Activated CD8-positive, alpha-beta memory T cell treated with anti-CD3 and anti-CD28 coated beads, Interleukin-2, amount 50 U/mL, for 24 hours (primary cell): ENCODE measurements around the gene TERT.
"Not testable (repeated sequence)": the region's sequence is repeated elsewhere in the genome, so short reads cannot be mapped to it uniquely, and the experiment has no call there.

ENCODE experiments used
- DNase-seq: peaks from one replicate; pipeline ENCODE4 v3.0.0-alpha.2; 2020; ENCODE audit errors: extremely low read depth

The TERT gene

DNA sequence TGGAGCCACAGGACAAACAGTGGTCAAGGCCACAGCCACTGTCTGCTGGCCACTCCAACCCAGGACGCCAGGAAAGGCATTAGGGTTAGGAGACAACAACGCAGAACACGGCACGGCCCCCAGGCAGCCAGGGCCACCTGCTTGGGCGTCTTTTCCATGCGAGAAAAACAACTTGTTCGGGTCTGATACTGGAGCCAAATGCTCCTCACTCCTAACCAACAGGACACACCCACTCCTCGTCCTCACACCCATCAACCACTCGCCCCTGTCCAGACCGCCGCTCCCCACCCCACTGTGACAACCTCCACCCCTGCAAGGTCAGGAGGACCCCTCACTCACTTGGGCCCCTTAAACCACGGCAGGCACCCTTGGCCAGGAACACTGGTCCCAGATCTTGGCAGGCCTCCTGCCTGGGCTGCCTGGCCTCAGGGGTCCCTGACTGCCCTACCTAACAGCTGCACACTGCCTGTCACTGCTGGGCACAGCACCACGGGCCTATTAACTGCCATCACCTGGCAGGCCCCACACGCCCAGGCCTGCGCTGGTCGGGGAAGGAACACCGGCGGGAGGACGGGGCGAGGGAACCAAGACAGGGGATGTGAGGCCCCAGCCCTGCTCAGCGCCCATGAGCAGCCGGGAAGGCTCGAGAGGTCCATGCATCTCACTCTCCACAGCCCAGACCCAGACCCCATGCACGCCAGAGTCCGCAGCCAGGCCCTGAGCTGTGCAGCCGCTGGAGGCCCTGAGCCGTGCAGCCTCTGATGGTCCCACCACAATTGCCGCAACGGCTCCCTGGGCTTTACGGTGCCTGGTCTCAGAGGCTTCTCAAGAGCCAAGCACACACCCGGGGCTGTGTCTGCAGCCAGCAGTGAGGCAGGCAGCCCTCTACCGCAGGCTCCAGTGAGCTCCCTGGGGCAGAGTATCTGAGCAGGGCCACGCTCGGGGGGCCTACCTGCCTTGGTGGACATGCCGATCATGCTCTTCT, 36.3 kb upstream of the TERT start:
- no peak for DNase-seq

DNA sequence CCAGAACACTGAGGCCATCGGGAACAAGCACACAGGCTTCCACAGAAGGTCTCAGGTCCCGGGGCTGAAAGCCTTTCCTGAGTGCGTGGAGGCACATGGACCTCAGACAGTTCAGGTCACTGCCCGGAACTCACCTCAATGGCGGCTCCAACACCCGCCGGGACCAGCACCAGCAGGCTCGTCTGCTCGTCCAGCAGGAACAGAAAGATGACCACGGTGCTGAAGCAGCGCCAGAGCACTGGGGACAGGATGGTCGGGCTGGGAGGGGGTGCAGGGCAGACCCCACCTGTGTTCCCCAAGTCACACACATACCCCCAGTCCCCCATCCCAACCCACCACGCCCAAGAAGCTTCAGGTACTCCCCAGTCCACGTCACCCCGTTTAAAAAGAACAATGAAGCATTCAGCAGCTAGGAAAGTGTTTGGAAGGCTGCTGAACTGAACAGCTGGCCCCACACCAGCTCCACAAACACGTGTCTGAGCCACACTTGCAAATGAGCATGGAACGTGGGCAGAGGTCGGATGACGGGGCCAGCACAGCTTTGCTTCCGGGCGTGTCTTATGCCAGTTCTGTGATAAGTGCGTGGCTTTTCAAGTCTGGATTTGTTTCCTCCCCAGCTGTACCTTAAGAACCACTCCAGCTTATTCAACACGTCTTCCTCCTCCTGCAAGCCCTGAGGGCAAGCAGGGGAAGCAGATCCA, 35.4 kb upstream of the TERT start:
- no peak for DNase-seq

DNA sequence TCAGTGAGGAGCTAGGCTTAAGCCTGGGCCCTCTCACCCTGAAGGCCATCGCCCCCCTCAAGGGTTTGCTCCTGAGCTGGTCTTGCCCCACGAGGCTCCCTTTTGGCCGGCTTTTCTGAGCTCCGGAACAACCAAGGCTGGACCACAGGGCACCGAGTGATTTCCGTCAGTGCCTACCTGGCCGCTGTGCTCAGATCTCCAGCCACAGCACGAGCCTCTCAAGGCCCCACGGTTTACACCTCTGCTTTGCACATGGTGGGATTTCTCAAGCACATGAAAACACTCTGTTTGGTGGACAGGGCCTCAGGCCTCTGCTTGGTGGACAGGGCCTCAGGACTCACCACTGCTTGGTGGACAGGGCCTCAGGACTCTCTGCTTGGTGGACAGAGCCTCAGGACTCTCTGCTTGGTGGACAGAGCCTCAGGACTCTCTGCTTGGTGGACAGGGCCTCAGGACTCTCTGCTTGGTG, 34.3 kb upstream of the TERT start:
- DNase-seq = no peak

- DNase-seq = not testable (repeated sequence)
Measured at GRCh38 chr5:1328237-1329110, 33.6 kb upstream of the TERT start.

DNA sequence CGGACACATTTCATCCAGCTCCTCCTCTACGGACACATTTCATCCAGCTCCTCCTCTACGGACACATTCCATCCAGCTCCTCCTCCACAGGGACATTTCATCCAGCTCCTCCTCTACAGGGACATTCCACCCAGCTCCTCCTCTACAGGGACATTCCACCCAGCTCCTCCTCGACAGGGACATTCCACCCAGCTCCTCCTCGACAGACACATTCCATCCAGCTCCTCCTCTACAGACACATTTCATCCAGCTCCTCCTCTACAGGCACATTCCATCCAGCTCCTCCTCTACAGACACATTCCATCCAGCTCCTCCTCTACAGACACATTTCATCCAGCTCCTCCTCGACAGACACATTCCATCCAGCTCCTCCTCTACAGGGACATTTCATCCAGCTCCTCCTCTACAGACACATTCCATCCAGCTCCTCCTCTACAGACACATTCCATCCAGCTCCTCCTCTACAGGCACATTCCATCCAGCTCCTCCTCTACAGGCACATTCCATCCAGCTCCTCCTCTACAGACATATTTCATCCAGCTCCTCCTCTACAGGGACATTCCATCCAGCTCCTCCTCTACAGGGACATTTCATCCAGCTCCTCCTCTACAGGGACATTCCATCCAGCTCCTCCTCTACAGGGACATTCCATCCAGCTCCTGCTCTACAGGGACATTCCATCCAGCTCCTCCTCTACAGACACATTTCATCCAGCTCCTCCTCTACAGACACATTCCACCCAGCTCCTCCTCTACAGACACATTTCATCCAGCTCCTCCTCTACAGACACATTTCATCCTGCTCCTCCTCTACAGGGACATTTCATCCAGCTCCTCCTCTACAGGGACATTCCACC, 32.3 kb upstream of the TERT start:
- not testable (repeated sequence) for DNase-seq

GRCh38 chr5:1326532-1326875, 31.6 kb upstream of the TERT start:
- not testable (repeated sequence) for DNase-seq

GRCh38 chr5:1325870-1326531, 31.1 kb upstream of the TERT start:
- no peak for DNase-seq

- DNase-seq = no peak
Measured at GRCh38 chr5:1325191-1325741, 30.4 kb upstream of the TERT start.

DNA sequence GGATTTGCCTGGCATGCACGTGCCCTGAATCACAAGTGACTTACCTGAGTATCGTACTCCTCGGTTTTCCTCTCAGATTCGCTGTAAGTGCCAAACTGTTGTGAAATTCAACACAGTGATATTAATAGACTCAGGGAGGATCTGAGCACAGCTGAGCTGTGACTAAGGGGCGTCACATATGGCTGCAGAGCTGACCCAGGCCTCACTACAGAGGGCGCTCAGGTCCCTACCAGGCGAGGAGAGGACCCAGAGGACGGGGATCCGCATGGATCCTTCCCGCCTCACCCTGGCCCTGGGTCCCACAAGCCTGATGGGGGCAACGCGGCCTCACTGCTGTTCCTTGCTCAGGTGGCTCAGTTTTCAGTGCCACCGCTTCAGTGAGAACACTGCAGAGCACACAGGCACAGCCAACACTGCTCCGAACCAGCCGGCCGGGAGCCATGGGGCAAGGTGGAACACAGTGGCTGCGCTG, 29.9 kb upstream of the TERT start:
- no peak for DNase-seq

- no peak for DNase-seq
Measured at GRCh38 chr5:1324301-1324700, 29.4 kb upstream of the TERT start.

DNA sequence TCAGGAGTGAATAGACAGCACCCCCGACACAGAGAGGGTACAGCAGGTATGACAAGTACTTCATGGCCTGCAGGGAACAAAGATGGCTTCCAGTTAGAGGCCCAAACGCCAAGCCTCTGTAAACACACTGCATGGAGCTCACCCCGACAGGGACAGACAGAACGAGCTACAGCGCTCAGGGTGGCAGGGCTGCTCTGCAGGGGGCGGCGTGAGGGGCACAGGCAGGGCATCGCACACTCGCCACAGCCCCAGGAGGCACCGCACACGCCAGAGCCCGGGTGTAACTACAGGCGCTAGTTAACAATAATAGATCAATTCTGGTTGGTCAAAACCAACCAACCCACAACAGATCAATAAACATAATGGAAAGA, 28.9 kb upstream of the TERT start:
- DNase-seq = no peak

GRCh38 chr5:1322955-1323802, 28.3 kb upstream of the TERT start:
- no peak for DNase-seq

DNA sequence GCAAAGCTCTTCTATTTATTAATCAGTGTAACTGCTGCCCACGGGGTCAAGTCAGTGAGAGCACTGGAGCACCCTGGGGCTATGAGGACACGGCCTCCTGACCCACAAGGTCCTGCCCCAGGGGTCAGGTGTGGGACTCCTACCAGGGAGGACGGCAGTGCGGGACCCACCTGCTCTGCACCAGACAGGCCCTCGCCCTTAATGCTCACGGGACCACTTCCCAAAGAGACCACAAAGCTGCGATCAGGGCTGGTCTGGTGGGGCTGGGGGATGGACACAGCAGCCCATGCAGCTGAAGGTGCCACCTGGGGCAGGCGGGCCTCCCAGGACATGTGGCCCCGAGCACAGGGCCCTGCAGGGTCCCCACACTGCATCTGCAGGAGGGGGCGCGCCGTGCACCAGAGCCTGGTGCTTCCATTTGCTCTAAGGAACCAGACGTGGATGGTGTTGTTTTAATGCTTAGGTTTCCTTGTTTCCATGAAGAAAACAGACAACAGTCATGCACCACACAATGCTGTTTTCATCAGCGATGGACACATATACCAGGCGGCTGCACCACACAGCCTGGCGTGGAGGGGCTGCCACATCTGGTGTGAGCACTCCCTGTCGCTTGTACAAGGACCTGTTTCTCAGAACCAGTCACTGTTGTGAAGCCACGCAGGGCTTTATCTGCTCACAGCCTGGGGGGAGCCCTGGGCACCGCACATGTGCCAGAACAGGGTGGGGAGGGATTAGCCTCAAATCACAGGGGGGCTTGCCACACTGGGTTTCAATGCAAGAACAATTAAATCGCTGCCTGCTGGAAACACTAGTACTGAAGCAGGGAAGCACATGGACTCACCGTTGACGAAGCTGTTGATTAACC, 27.4 kb upstream of the TERT start:
- no peak for DNase-seq

DNA sequence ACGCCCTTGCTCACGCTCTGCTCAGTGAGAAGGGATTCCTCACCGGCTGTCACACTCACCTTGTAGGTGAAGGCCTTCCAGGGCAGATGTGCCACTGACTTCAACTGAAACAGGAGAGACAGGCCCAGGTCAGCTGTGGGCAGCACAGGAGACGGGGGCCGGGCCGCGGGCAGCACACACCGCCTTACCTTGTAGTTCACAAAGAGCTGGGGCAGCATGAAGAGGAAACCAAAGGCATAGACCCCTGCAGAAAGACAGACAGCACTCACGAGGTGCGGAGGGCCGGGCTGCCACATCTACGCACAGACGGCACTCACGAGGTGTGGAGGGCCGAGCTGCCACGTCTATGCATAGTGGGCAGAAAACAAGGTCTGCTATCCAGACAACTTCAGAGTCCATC, 26.7 kb upstream of the TERT start:
- no peak for DNase-seq

DNA sequence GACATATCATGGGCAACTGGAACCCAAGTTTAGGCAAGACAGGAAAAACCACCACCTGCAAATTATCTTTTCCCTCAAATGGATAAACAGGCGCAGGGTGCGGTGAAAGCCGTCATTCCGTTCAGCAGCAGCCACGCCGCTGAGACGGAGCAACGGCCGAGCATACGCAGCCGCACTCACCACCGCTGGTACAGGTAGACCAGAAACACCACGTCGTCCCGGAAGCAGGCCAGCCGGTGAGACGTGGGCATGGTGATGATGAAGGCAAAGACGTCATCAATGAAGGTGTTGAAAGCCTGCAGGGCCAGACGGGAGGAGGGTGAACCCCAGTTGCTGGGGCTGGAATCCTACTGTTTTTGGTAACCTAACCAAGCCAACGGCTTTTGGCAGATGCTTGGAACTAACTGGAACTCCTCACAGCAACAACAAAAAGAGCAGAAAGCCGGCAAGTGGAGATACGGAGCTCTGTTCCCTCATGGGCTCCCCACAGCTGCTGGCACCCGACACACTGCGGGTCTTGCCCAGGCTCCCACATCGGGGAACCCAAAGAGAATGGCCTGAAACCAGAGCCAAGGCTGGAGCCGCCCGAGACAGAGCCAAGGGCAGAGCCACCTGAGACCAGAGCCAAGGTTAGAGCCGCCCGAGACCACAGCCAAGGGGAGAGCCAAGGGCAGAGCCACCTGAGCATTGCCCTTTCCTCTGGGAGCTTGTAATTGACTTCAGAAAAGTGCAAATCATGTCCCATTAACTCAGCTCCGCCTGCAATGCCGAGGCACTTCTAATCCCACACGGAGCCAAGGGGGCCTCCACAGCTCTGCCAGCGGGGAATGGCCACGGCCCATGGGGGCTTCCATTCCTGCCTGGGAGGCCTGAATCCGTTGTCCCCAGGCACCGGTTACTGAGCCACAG, 25.8 kb upstream of the TERT start:
- DNase-seq = no peak

DNA sequence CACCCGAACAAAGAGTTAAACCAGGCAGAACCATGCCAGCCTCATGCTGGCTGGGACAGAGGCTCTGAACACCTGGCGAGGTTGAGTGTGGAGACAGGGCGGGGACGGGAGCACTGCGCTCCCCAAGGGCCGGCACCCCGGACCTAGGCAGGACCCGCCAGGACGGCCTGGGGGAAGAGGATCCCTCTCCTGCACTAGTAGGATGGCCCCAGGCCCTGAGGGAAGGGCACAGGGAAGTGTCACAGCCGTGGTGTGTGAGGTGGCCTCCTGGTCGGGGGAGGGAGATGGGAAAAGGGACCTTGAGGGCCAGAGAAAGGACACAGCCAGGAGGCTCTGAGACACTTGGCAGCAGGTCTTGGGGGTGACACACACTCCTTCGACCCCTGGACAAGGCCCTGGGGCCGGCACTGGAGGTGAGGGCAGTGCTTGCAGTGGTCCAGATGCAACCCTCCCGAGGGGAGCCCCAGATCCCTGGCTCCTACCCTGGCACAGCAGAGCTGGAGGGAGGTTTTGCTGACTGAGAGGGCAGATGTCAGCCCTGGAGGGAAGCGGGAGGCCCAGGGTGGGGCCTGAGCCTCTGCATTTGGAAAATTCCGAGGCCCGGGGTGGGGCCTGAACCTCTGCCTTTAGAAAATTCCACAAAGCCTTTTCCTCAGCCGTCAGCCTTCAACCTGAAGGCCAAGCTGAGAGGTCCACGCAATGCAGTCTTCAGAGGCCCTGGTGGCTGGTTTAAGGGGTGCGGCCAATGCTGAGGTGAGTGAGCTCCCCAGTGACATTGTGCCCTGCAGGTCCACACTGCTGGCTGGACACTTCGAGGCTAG, 24.8 kb upstream of the TERT start:
- DNase-seq = no peak
